ENCODE data around the gene DAPP1.
"Not testable (repeated sequence)": the region's sequence is repeated elsewhere in the genome, so short reads cannot be mapped to it uniquely, and the experiment has no call there.

Gene DAPP1, protein sequence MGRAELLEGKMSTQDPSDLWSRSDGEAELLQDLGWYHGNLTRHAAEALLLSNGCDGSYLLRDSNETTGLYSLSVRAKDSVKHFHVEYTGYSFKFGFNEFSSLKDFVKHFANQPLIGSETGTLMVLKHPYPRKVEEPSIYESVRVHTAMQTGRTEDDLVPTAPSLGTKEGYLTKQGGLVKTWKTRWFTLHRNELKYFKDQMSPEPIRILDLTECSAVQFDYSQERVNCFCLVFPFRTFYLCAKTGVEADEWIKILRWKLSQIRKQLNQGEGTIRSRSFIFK

DNA sequence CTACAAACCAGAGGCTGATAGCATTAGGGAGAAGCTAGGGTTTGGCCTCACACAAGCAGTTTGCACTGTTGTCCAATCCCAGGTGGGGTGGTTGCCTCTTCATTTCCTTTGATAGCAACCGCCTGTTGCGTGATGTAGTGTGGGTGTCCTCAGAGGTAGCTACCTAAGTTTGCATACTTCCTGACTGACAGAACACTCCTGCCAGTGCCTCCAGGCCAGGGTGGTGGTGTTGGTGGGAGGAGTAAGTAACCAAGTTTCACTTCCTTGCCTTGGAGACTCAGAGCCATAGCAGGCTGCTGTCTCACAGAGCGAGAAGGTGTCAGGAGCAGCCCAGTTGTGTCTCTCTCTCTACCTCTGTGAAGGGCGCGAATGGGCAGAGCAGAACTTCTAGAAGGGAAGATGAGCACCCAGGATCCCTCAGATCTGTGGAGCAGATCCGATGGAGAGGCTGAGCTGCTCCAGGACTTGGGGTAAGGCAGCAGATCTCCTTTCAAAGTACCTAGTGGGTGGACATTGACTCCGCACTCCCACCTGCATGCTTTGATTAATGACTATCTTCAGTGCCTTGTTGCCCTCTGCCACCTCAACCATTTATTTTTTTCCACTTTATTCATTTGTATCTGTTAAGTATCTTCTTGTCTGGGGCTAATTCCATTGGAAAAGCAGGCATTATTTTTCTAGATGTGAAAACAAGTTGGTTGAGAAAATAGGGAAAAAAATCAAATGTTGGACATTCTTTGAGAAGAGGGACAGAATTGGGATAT, at the start of gene DAPP1:
Gene DAPP1 (plus strand): TSS at position 283 of the 764 bp plus-strand sequence. CDS start 87 bp downstream, at position 370.
- peak; percentile 83 for DNase-seq

DNA sequence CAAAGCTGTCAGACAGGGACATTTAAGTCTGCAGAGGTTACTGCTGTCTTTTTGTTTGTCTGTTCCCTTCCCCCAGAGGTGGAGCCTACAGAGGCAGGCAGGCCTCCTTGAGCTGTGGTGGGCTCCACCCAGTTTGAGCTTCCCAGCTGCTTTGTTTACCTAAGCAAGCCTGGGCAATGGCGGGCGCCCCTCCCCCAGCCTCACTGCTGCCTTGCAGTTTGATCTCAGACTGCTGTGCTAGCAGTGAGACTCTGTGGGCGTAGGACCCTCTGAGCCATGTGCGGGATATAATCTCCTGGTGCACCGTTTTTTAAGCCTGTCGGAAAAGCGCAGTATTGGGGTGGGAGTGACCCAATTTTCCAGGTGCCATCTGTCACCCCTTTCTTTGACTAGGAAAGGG, 45.8 kb upstream of the DAPP1 start:
- not testable (repeated sequence) for DNase-seq

DNA sequence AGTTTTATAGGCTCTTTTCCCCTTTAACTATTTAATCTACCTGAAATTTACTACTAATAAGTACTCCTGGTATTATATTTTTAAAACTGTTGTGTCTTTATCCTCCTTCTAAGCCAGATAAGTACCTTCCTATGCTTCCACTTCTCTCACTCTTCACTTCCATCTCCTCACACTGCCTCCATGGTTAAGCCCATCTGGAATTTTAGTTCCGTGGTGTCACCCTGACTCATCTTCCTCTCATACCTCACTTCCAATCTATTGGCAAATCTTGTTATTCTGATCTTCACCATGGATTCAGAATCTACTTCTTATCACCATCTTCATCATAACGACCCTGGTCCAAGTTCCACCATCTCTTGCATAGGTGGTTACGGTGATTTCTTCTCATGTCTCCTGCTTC, 32.7 kb upstream of the DAPP1 start:
- no peak for DNase-seq

DNA sequence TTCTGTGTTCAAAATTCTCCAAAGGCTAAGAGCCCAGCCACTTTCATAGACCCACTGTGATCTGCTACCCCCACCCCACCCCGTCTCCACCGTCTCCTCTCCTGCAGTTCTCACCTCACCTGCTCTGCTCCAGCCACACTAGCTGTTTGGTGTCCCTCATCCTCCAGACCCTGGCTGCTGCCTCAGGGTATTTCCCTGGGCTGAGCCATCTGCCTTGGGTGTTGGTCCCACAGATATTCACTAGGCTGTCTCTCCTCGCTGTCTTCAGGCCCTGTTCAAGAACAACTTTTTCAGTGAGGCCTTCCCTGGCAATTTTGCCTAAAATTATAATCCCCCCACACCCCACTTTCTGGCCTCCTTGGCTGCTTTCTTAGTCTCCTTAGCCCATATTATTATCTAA, 31.8 kb upstream of the DAPP1 start:
- no peak for DNase-seq

DNA sequence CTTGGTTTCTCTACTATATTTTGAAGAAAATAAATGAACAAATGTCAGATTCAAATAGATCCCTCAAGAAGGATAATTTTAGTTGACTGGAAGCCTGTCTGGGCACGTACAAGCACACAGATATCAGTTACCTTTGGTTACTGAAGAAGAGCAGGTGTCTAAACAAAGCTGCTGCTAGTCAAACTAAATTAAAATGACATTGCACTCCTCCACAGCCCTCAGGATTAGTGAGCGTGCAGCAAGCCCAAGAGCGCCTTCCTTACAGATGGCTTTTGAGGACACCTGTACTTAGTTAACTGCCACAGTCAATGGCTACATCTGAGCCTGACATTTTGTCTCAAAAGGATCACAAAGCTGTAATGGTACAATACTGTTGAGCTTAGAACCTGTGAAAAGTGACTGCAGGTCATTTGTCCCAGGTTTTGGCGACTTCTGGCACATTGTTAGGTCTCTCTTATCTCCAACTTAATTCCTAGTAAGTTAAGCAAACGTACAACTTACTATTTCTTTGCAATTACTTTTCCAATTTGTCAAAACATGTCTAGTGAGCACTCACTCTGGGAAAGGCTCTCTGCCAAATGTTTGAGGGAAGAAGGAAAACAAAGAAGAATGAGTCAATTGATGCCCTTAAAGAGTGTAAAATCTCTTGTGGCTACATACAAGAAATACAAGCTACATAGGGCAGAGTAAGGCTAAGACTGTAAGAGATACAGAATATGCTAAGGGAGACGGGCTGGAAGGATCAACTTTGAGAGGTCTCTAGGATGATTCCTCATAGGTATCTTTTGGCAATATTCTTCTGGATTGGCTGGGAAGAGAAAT, 25.6 kb upstream of the DAPP1 start:
- no peak for DNase-seq

DNA sequence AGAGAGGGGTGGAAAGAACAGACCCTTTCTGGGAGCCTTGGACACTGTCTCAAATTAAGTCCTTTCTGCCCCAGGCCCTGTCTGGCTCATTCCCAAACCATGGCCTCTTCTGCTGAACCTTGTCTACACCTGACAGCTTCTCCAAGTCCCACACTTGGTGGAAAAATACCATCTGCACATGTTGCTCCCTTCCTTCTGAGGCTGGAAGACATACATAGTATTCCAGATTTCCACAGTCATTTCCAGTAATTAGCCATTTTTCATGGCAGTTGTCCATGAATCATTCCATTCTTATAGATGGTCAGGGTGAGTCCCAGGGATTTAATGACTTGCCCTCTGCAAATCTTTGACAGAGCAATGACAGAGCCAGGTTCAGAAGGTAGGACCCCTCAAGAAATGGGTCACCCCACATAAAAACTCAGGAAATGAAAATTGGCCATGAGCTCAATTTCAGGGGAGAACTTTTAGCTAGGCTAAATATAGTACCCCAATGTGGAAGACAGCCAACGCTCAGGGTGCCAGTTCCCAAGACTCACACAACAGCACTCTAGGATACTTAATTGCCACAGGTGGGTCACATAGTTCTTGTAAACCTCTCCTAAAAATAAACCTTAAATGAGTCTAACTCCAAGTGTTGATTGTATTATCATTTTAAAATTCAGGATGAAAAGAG, 16.2 kb upstream of the DAPP1 start:
- DNase-seq, result no peak

DNA sequence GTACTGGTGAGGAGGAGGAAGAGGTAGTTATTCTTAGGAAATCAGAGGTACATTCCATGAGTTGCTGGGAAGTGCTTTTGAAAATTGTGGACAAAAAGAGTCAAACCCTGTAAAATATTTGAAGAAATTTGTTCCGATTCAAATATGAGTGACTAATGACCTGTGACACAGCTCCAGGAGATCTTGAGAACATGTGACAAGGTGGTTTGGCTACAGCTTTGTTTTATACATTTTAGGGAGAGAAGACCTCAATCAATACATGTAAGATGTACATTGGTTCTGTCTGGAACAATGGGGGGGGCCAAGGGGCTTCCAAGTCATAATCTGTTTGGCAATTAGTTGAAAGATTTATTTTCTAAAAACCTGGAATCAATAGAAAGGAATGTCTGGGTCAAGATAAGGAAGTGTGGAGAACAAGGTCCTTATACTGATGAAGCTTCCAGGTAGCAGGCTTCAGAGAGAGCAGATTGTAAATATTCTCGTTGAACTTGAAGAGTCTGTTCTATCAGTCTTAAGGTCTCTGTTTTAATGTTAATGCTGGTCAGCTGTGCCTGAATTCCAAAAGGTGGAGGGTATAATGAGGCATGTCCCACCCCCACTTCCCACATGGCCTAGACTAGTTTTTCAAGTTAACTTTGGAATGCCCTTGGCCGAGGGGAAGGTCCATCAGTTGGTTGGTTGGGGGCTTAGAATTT, 15.5 kb upstream of the DAPP1 start:
- DNase-seq, result no peak

DNA sequence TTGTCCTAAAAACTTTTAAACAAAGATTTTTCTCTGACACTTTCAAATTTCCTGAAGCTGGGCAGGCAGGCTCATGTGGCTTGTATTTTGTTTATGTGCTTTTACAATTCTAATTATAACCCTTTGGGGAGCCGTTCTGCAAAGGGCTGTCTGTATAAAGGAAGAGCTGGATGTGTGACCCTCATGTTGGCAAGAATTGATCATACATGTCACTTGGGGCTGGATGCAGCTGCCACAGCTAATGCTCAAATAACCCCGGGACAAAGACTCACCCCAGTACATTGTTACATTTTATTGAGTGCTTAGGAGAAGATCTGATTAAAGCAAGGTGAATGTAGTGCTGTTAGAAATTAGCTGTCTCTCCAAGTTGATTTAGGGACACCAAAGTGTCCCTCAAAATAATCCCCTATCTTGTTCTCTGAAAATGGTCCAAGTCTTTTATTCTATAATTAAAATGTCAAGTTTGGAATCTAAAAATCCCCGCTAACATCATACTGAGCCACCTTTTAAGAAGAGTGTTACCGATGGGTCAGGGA, 13.0 kb upstream of the DAPP1 start:
- DNase-seq, result no peak

DNA sequence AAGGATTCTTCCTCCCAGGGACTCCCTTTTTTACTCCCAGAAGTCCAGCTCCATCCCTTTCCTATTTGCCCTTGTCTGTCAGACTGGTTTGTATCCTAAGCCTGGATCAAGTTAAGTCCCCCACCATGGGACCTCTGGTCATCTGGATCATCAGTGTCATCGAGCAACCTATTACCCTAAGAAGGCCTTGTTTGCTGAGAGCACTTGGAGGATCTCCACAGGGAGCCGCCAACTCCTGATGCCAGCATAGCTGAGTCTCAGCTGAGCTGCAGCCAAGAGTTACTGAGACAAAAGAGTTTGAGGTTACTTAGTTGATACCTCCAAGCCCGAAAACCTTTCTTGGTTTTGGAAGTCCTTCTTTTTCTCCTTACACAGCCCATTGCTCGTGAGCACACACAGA, 10.1 kb upstream of the DAPP1 start:
- no peak for DNase-seq

DNA sequence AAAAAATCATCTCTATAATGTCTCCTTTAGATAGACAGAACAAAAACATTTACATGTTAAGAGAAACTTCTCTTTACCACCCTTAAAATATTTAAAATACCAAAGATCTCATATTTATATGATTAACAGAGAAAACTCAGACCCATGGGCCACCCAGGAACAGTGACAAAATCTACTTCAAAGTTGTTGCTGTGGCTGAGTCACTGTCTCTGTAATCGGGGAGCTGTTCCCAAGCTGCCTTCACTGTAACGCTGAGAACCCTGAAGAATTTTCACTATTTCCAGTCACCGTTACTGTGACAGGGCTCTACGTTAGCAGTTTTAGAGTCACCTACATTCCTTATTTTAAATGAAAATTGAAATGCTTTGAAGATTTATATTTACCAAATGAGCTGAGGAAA, 9.0 kb upstream of the DAPP1 start:
- DNase-seq, result no peak

DNA sequence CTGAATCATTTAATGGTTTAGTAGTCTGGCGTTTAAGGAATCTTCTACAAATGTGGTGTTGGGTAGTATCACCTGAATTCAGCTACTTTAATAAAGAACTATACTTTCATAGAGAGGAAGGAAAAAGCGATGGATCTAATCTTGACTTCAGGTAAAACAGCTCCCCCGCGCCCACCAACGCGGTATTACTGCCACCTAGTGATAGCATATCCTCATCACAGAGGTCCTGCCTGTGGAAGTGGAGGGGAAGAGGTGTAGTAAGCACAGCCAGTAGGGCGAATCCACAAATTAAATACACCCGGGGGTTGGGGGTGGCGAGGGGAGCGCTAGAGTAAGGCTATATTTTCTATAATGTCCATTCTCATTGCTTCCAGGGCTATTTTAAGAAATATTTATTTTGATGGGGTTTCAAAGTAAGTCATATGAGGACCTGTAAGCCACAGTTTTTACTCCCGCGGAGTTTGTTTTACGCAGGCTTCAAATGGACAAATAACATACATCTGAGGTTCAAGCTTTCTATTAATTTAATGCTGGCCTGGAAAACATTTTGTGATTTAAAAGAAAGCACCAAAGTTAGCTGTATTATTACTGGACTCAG, 8.3 kb upstream of the DAPP1 start:
- DNase-seq, result peak; percentile 85

DNA sequence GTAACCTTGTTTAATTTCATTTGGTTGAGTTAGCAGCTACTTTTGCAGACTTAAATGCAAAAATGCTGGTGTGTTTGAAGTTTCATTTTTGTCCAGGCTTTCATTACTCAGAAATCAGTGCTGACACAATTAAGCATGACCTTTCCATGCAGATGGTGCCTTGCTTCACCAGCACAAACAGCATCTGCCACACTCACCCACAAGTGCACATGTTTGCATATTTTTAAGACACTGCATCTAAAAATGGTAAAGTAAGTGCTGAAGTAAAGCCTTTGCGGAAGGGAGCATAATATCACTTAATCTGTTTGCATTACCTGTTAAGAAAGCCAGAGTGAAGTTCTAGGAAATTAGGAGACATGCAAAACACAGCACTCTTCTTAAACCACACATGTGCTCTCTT, 7.3 kb upstream of the DAPP1 start:
- DNase-seq, result no peak

DNA sequence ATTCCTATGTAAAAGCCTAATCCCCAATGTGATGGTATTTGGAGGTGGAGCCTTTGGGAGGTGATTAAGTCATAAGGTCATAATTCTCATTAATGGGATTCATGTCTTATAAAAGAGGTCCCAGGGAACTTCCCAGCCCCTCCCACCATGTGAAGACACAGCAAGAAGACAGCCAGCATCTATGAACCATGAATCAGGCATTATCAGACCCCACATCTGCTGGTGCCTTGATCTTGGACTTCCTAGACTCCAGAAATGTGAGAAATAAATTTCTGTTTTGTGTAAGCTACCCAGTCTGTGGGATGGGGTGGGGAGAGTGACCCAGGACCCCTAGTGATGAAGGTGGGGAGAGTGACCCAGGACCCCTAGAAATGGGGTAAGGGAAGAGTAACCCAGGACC, 6.1 kb upstream of the DAPP1 start:
- no peak for DNase-seq

DNA sequence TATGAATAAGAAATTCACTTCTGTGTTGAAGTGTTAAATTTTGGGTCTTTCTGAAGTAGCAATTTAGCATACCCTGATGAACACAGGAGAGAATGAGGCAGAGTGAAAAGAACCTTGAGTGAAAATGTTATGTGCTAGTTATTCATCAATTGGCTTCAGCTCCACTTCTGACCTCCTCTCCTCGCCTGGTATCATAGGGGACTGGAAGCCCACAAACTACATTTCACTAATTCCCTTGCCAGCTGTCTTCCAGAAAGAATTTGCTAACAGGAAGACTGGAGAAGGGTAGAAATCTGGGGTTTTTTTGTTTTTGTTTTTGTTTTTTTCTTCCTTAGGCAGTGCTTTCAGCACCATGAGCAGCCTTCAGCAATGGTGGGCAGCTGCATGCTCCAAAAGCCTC, 5.5 kb upstream of the DAPP1 start:
- no peak for DNase-seq

DNA sequence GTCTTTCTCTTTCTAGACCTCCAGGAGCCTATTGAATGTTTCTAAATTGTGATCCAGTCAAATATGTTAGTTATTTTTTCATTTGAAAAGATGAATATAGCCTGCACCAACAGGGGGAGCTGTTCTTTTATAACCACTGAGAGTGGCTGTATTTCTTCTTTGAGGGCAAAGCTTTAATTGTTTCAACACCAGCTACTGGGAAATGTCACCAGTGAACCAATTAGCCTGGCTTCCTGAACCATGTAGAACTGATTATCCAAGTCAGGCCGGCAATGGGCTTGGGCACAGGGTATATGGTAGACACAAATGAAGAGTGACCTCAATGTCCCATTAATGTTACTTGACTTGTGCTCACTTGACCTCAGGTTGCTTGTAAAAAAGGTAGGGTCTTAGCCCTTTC, 4.8 kb upstream of the DAPP1 start:
- DNase-seq, result peak; percentile 65

DNA sequence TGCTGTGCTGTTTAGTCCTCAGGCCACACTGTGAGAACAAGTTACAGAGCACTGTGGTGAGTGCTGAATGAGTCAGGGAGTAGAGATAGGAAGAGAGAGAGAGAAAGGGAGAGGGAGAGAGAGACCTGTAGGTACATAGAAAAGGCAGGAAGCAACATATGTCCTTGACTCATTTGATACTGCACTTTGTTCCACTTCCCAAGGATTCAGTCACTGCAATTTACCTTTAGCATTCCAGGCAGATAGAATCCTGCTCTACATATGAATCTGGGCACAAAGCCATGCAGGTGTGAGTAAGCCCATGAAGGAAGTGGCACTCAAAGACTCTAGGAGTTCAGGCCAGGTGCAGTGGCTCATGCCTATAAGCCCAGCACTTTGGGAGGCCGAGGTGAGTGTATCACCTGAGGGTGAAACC, 1.0 kb upstream of the DAPP1 start:
- peak; percentile 18 for DNase-seq

DNA sequence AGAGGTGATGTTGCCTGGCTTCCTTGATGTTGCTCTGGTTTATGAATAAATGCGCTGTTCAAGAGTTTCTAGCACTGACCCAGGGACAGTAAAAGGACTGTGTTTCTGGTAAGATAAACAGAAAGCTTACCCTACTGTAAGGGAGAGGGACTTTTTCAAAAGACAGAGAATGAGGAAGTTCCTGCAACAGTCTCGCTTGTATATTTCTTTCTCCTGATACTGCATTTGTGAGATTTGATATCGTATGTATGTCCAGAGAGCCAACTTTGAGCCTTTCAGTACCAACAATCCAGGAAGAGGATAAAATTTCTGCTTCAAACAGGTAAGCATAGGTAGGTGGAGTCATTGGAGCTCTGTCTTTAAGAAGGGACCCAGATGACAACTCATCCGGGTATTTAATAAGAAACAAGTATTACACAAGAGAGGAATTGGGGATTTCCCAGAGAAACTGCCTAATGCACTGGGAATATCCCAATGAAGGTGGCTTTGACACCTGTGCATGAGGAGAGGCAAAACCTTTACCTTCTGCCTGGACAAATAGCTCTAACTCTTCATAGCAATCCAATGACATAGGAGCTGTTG, 773 bp downstream of the DAPP1 start:
- no peak for DNase-seq

DNA sequence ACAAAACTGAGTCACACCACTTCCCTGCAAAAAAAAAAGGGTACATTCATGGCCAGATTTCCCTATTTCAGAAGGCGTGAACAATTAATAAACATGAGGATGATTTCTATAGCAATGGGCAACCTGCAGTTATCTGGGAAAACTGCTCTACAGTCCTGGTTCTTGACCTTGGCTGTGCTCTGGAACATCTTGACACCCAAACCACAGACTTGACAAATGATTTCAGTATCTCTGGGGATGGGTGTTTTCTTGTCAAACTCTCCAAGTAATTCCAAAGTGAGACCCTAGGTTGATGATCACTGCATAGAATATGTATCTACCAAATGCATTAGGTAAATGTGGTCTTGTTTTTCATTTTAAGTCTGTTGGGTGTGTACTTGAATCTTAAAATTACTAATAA, 2.0 kb downstream of the DAPP1 start:
- no peak for DNase-seq

DNA sequence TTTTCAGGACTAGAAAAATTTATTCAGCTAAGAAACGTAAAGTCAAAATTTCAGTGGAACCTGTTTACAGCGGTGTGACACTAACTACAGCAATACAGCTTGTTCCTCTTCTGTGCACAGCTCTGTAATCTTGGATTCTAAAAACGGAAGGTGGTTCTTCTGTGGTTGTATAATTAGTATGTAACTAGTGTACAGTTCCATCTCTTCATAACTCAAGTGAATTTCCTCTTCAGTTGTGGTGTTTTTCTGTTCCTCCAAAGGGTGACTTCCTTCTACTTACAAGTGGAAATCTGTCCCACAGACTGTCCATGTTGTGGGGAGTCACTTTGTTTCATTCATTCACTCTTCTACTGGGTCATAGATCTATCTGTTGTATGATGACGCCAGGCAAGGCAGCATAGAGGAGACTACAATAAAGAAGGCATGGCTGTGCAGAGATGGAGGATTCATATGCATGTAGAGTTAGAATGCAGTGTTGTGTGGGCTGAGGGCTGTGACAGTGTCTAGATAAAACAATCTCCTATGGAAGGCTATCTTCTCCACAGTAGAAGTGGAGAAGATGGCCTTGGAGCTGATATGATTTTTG, 5.4 kb downstream of the DAPP1 start:
- DNase-seq, result no peak

DNA sequence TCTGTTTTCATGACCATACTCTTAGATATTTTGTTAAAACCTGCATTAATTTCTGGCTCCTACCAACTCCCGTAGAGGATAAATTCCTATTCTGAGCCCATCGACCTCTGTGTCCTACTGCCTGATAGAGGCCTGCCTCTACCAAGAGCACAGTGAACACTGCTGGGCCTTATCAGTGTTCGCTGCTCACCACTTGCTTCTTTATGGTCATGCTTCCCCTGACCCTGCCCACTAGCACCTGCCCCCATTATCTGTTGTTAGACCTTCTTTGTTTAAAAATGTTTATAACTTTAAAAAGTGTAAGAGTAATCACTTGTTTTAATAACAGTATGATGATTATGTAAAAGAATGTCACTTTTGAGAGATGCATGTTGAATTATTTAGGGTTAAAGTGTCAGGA, 6.1 kb downstream of the DAPP1 start:
- no peak for DNase-seq

DNA sequence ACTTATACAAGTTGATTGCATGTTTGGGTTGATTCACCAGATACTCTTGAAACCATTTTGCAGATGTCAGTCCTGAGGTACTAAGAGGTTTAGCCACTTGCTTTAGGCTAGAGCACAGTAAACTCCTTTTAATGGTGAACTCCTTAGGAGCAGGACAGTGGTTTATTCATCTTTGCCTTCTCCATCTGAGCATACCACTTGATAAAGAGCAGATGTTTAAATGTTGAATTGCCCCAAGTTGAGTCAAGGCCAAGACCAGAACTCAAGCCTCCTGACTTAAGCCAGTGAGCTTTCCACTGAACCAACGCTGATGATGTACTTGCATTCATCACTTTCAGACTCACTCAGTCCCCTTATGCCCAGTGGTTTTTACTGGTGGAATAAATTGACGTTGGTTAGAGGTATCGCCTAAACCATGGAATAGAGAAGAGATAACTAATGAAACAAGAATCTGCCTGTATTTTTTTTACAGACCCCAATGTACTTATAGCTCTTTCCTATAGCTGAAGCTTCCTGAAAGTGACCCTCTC, 7.5 kb downstream of the DAPP1 start:
- DNase-seq, result no peak

Data from activated CD4-positive, alpha-beta T cell treated with anti-CD3 and anti-CD28 coated beads for 48 hours (primary cell).